NCI-H748 (cell line): ENCODE data around the gene YWHAG.
A peak's percentile ranks its signal among the peaks of the same experiment; 100 is the strongest.
"Not testable (repeated sequence)": the region's sequence is repeated elsewhere in the genome, so short reads cannot be mapped to it uniquely, and the experiment has no call there.

Source experiments
- DNase-seq: peaks from one replicate; lab custom pipeline; 2025; ENCODE audit not compliant: unreplicated experiment; lab: John Stamatoyannopoulos, UW

Gene YWHAG

GRCh38 chr7:76358481-76359110 lies at the start of gene YWHAG:
YWHAG (minus strand) TSS chr7:76358991; CDS start chr7:76358808, 183 bp downstream.
- peak; percentile 87 for DNase-seq

DNA sequence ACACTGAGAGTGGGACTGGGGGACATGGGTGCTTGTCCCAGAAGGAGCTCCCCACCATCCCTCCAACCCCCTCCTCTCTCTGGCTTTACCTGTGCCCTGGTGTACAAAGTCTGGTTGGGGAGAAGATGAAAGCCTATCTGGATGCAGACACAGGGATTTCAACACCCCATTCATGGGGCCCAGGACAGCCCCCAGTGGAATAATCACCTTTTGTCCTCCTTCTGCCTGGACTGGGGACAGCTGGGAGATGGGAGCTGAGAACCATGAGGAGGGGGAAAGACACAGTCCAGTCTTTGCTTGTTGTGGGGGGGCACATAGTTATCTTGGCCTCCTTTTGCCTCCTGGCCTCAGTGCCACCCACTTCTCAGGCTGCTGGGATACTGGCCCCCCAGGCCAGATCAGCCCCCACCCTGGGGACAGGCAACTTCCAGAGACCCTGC lies 49.4 kb upstream of the YWHAG start:
- no peak for DNase-seq

DNA sequence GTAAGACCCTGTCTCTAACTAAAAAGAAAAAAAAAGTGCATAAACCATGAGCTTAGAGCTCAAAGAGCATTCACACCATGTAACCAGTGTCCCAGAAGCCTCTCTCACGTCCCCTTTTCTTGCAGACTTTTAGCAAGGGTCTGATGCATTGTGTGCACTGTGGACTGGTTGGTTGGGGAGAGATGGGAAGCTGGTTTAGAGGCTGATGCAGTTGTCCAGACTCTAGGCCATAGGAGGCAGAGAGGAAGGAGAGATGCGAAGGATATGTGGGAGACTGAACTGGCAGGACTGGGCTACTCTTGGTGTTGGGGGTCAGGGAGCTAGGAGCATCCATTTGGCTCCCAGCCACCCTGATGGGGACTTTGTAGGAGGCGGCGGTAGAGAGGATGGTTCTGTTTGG lies 48.9 kb upstream of the YWHAG start:
- DNase-seq, result no peak

GRCh38 chr7:76405738-76406137 lies 46.9 kb upstream of the YWHAG start:
- DNase-seq, result no peak

GRCh38 chr7:76403780-76404494 lies 45.1 kb upstream of the YWHAG start:
- DNase-seq, result no peak

DNA sequence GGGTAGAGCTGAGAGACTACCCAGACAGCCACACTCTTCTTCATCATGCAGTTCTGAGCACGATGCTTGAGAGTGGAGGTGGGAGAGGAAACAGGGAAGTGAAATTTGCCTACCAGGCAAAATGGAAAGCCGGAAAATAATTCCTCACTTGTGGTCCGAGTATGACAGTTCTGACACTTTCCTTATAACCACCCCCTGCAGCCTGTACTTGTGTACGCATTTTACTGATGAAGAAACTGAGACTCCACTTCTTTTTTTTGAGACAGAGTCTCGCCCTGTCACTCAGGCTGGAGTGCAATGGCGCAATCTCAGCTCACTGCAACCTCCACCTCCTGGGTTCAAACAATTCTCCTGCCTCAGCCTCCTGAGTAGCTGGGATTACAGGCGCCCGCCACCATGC lies 44.3 kb upstream of the YWHAG start:
- DNase-seq, result not testable (repeated sequence)

GRCh38 chr7:76400248-76400647 lies 41.5 kb upstream of the YWHAG start:
- DNase-seq, result no peak

- DNase-seq, result peak; percentile 86
These were observed 38.8 kb upstream of the YWHAG start for GRCh38 chr7:76397409-76398183.

DNA sequence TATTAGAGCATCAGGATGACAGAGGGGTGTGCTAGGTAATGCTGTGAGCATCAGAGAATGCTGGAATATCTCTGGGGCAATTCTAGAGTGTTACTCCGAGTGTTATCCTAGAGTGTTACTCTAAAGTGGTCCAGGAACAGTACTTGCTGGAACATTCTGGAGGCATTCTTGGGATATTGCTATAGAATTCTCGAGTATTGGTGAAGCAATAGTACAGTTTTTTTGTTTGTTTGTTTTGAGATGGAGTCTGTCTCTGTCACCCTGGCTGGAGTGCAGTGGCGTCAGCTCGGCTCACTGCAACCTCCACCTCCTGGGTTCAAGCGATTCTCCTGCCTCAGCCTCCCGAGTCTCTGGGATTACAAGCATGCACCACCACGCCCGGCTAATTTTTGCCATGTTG lies 38.1 kb upstream of the YWHAG start:
- DNase-seq, result no peak

DNA sequence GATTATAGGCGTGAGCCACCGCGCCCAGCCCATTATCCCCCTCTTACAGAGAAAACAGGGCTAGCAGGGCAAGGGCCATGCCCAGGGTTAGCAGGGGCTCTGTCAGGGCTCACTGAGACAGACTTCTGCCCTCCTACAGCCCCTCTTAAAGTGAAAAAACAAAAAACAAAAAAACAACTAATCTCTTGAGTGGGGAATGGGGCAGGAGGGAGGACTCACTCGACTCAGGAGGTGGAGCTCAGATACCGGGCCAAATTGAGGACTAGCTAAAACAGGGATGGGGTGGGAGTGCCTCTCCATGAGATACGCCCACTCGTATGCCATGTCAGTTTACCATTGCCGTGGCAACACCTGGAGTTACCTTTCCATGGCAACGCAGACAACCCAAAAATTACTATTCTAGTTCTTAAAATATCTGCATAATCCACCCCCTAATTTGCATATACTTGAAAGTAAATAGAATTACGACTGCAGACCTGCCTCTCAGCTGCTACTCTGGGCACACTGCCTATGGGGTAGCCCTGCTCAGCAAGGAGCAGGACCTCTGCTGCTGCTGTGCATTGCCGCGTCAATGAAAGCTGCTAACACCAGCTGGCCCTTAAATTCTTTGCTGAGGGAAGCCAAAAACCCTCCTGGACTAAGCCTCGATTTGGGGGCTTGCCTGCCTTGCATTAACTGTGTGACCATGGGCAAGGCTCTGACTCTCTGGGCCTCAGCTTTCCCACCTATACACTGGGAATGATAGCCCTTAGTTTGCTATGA lies 37.4 kb upstream of the YWHAG start:
- peak; percentile 42 for DNase-seq

DNA sequence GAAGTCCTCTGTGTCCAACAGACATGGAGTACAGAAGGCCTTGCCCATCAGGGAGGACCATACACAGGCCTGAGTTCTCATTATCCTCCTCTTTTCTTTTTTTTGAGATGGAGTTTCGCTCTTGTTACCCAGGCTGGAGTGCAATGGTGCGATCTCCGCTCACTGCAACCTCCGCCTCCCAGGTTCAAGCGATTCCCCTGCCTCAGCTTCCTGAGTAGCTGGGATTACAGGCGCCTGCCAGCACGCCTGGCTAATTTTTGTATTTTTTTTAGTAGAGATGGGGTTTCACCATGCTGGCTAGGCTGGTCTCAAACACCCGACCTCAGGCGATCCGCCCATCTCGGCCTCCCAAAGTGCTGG lies 36.8 kb upstream of the YWHAG start:
- DNase-seq, result not testable (repeated sequence)

GRCh38 chr7:76394957-76395356 lies 36.2 kb upstream of the YWHAG start:
- DNase-seq, result no peak

DNA sequence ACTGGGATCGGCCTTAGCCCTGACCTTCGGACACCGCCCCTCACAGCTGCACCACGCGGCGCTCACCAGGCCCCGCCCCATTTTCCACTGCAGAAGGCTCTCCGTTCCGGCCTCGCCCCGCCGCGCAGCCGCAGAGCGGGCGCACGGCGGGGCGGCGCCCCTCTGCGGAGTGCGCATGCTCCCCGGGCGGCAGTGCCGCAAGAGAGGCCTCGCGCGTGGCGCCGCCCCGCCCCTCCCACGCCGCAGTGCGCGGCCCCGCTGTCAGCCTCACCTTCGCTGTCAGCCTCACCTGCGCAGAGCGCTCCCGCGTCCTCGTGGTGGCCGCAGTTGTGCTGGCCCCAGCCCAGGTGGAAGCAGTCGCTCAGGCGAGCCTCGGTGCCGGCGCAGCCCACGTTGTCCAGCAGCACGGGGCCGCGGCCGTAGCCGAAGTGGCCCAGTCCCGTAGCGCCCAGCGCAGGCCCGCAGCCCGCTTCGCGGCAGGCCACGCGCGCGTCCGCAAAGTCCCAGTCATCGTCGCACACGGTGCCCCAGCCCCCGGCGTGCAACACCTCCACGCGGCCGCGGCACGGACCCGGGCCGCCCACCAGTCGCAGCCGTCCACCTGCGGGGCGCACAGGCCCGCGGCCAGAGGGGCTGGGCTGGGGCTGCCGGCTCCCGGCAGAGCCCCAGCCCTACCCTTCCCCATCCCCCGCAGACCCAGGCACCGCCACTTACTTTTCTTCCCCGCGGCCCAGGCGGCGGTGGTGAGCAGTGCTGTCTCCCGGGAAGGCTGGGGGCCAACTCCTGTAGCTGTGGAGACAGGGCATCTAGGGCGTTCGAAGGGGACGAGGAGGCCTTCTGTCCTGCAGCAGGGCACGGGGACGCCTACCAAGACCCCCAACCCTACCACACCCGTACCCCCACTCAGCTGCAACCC lies 34.6 kb upstream of the YWHAG start:
- peak; percentile 93 for DNase-seq

DNA sequence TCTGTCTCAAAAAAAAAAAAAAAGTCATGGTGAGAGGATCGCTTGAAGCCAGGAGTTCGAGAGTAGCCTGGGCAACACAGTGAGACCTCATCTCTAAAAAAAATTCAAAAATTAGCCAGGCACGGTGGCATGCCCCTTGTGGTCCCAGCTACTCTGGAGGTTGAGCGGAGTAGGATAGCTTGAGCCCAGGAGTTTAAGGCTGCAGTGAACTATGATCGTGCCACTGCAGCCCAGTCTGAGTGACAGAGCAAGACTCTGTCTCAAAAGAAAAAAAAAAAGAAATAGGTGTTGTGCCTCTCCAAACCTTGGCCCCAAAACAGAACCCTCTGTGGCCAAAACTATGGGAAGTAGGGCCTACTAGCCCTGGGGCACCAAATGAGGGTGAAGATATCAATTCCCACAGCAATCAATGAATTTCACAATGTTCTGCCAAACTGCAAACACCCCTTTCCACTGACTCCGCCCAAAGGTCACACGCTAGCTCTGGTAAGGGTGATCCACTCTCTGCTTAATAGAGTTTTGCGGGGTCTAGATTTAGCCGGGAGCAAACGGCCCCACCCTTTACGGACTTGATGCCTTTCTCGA lies 33.8 kb upstream of the YWHAG start:
- no peak for DNase-seq

DNA sequence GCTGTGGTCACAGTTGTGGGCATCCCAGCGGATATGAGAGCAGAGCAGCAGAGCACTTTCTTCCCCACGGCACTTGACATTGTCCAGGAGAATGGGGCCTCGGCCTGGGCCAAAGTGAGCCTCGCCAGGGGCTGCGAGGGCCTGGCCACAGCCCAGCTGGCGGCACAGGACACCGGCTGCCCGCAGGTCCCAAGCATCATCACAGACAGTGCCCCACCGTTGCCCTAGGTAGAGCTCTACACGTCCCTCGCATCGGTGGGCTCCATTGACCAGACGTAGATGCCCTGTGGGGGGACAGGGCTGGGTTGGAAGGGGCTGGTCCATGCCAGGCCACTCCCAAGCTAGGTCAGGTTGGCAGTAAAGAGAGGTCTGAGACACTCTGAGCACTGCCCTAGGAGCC lies 31.3 kb upstream of the YWHAG start:
- no peak for DNase-seq

GRCh38 chr7:76387789-76388188 lies 29.0 kb upstream of the YWHAG start:
- peak; percentile 38 for DNase-seq

DNA sequence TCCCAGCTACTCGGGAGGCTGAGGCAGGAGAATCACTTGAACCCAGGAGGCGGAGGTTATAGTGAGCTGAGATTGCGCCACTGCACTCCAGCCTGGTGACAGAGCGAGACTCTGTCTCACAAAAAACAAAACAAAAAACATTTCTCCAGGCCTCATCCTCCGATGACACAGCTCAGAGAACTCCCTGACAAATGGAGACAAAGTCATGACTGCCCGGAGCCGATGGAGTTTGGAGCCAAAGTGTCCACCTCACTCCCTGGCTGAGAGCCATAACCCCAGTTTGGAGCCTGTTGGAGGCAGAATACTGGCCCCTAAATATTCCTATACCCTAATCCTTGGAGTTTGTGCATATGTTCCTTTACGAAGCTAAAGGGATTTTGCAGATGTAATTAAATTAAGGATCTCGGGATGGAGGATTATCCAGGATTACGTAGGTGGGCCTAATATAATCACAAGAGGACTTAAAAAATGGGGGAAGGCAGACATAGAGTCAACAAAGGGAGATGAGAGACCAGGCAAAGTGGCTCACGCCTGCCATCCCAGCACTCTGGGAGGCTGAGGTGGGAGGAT lies 28.0 kb upstream of the YWHAG start:
- no peak for DNase-seq

GRCh38 chr7:76383089-76383944 lies 24.5 kb upstream of the YWHAG start:
- DNase-seq, result no peak

- DNase-seq, result no peak
These were observed 23.0 kb upstream of the YWHAG start for GRCh38 chr7:76381814-76382213.
